Stimulated activated CD4-positive, alpha-beta T cell treated with anti-CD3 and anti-CD28 coated beads, Interleukin-1b, Interleukin-23, amount 100 ng/mL, for 24 hours (primary cell): Measurements from ENCODE around the gene KLC4.
"Not testable (repeated sequence)": the region's sequence is repeated elsewhere in the genome, so short reads cannot be mapped to it uniquely, and the experiment has no call there.

ENCODE experiments used
- DNase-seq, 4 experiments: peaks; one replicate each; pipeline ENCODE4 v3.0.0-alpha.2; 2020; ENCODE audit warnings: low read depth in 4 of 4, low spot score in 1 of 4

The KLC4 gene

DNA sequence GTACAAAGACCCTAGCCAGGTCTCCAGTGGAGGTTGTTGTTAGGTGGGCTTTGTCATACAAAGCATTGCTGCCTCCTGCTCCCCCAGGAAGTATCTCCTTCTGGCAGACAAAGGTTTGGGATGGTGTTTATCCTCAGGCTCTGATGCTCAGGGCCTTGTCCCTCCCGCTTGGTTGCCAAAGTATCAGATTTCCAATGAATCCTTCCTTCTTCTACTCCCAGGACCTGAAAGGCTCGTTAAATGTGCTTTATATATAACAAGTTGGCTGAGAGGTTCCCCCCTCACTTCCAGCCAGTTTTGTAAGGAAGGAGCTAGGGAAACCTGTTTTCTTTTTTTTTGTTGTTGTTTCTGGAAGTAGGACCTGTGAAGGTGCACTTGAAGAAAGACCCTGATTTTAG is 31.1 kb downstream of the KLC4 start:
- no peak for DNase-seq

DNA sequence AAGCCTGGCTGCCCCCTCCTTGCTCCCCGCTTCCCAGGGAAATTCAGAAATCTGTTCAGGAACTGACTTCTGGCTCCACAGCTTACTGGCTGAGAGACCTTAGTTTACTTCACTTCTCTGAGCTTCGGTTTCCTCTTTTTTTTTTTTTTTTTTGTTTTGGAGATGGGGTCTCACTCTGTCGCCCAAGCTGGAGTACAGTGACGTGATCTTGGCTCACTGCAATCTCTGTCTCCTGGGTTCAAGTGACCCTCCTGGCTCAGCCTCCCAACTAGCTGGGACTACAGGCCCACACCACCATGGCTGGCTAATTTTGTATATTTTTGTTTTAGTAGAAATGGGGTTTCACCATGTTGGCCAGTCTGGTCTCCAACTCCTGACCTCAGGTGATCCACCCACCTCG is 31.6 kb downstream of the KLC4 start:
- DNase-seq = no peak

DNA sequence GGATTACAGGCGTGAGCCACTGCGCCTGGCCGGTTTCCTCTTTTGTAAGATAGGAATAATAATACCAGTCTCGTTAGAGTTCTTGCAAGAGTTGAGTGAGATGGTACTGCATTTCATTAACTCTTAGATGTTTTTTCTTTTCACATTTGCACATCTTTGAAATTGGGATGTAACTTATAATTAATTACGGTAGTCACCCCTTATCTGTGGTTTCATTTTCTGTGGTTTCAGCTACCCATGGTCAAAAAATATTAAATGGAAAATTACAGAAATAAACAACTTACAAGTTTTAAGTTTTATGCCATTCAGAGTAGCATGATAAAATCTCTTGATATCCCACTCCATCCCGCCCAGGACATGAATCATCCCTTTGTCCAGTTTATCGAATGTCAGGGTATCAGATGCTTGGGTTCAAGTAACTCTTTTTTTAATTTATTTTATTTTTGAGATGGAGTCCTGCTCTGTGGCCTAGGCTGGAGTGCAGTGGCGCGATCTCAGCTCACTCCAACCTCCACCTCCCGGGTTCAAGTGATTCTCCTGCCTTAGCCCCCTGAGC is 32.1 kb downstream of the KLC4 start:
- no peak for DNase-seq

- no peak for DNase-seq
Observed at GRCh38 chr6:43092635-43093034, 33.2 kb downstream of the KLC4 start.

GRCh38 chr6:43093436-43094289 is 34.2 kb downstream of the KLC4 start:
- DNase-seq = no peak

GRCh38 chr6:43095939-43096338 is 36.5 kb downstream of the KLC4 start:
- DNase-seq = no peak

- DNase-seq = no peak
Observed at GRCh38 chr6:43096451-43097097, 37.1 kb downstream of the KLC4 start.

DNA sequence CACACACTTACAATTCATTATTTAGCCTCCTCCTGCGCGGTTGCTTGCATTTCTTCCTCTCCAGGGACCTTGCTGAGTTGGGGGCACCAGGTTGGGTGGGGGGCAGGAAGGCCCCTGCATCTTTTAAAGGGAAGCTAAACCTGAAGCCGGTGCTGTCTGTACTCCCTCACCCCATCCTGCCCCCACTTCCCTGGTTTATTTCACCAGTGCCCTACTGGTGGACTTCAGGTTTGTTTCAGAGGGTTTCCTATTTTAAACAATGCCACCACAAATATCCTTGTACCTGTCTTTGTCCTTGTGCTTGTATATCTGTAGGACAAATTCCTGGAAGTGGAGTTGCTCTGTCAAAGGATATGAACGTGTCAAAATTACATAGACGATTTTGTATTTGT is 37.7 kb downstream of the KLC4 start:
- no peak for DNase-seq

DNA sequence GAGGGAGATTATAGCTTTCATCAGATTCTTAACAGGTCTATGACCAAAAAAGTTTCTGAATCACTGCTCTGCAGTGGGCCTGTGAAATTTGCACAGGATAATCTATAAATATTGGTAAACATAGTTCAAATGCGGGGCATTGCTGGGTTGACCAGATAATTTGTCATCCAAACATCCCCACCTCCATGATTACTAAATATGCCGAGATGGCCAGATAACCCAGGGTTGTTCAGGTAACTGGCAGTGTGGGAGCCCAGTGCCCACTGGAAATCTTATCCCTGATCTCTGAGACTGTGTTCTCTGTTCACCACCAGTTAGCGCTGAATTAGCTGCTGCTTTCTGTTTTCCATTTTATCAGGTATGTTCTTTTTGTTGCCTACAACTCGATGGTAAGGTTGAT is 38.1 kb downstream of the KLC4 start:
- no peak for DNase-seq

GRCh38 chr6:43101497-43101896 is 42.1 kb downstream of the KLC4 start:
- no peak for DNase-seq

GRCh38 chr6:43103253-43103876 is 43.9 kb downstream of the KLC4 start:
- DNase-seq = no peak

DNA sequence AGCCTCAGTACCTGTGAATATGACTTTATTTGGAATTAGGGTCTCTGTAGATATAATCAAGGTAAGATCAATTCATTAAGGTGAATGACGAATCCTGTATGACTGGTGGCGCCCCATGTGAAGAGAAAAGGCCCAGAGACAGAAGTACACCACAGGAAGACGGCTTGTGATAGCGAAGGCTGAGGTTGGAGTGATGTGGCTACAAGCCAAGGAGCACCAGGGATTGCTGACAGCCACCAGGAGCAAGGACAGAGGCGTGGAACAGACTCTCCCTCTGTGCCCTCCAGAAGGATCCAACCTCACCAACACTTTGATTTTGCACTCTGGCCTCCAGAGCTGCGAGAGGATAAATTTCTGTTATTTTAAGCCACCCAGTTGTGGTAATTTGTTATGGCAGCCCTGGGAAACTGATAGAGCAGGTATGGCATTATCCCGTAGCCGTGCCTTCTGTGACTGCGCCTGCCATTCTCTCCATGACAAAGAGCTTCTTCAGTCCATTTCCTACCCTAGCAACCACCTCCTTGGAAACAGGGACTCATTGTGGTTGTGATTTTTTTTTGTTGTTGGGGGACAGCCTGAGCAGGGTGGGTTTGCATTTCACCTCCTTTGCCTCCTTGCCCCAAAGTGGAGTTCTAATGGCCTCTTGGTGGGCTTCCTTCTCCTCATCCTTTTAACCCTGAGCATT is 46.2 kb downstream of the KLC4 start:
- no peak for DNase-seq

DNA sequence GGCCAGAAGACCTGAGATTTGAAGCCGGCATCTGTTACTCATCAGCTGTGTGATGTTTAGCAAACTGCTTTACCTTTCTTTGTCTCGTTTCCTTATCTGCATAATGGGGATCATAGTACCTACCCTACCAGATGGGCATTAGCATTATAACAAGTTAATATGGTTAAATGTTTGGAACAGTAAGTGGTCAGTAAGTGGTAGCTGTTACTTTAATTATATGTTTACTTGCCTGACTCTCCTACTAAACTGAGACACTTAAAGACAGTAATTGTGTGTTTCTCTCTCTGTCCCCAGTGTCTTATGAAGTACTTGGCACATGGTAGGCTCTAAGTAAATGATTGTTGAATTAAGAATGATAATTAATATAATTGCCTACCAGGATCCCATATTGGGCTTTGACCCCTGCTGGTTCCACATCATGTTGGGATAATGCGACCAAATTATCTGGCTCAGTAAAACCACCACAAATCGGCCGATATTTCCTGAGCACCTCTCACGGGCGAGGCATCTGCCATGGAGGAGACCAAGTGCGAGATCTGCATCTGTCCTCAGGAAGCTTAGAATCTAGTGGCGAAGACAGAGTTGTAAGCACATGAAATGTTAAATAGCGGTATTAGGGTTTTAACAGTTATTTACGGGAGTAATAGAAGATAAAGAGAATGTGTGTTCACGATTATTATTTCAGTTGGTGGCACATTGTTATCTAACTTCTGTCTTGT is 48.1 kb downstream of the KLC4 start:
- no peak for DNase-seq

- no peak for DNase-seq
Observed at GRCh38 chr6:43113431-43114260, 54.2 kb downstream of the KLC4 start.

- no peak for DNase-seq
Observed at GRCh38 chr6:43115365-43115764, 55.9 kb downstream of the KLC4 start.

GRCh38 chr6:43117466-43117865 is 58.0 kb downstream of the KLC4 start:
- DNase-seq = not testable (repeated sequence)

DNA sequence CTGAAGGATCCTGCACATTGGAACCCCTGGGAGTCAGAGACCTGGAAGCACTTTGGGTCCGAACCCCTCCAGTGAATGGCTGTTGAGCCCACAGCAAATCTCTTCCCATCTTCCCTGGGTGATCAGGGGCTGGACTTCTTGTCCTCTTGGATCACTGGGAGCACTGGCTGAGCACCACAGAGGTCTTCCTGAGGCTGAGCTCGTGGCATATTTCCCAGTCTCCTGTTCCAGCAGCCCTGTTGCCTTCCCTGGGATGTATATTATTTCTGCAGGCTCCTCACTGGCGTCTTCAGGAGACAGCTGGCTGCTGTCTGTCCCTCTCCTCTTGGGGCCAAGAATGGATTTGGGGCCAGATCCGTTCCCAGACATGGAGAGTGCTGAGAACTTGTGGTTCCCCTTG is 60.1 kb downstream of the KLC4 start:
- no peak for DNase-seq

DNA sequence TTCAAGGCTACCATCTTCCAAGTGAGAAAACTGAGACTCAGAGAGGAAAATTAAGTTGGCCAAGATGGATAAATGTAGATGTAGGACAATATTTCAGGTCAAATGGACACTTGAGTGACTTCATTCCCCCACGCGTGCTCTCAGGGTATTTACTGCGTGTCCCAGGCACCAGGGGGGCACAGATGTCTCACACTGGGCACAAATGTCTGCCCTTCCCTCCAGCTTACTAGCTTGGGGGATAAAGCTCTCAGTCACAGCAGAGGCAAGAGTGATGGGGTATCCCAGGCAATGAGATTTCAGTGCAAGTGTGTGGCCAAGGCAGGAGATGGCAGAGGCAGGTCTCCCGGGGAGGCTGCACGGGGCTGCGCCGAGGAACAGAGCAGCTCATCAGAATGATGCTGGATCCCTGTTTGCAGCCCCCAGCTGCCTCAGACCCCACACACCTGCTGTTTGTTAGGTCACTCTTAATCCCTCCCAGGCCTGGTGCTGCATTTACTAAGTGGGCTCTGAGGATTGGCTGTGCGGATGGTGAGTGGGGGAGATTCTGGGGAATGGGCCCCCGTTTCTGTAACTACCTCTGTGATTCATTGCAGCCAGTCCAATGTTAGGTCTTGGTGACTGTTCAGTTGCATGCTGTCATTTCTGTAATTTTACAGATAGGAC is 60.8 kb downstream of the KLC4 start:
- DNase-seq = no peak
